HL-60 (cell line): ENCODE data around the gene EMC6.

Experiments used
- DNase-seq, 2 experiments: peaks; one replicate each; pipeline ENCODE4 v3.0.0-alpha.2; 2010 to 2020; ENCODE audit warnings: low read depth in 1 of 2, low spot score in 1 of 2
- H3K27ac ChIP-seq: fragments of 250-450 bp; sonication (Bioruptor Pico); replicated peaks from 2 replicates; pipeline ENCODE4 v1.5.1; 2020; ENCODE audit warnings: mild to moderate bottlenecking, moderate library complexity
- H3K27me3 ChIP-seq: fragments of 250-450 bp; sonication (Bioruptor Pico); 2 replicates; pipeline ENCODE4 v1.5.1; 2021; ENCODE audit warnings: mild to moderate bottlenecking, moderate library complexity; ENCODE audit not compliant: insufficient read depth, poor library complexity, severe bottlenecking
- H3K4me3 ChIP-seq: replicated peaks from 2 replicates; pipeline ENCODE4 v1.5.1; 2011; ENCODE audit warnings: mild to moderate bottlenecking, control low read depth, low read length; ENCODE audit not compliant: insufficient read depth
- GABPA ChIP-seq: IDR thresholded peaks from 2 replicates; pipeline ENCODE4 v1.6.1; 2012; ENCODE audit warnings: low read depth
- POLR2AphosphoS5 ChIP-seq: IDR thresholded peaks from 2 replicates; pipeline ENCODE4 v1.6.1; 2012; ENCODE audit warnings: low read depth
- SPI1 ChIP-seq: IDR thresholded peaks from 2 replicates; pipeline ENCODE4 v1.6.1; 2012; ENCODE audit warnings: low read depth, mild to moderate bottlenecking, borderline replicate concordance
- TF ChIP-seq, protein P1 (sequence below): IDR thresholded peaks from one replicate; pipeline ENCODE4 v1.5.1; 2011; ENCODE audit warnings: low read length, control low read depth, inconsistent platforms; ENCODE audit not compliant: insufficient read depth
- TF ChIP-seq, protein P2 (sequence below): IDR thresholded peaks from 2 replicates; pipeline ENCODE4 v1.6.1; 2012; ENCODE audit warnings: low read depth; ENCODE audit not compliant: insufficient replicate concordance

EMC6 gene

DNA sequence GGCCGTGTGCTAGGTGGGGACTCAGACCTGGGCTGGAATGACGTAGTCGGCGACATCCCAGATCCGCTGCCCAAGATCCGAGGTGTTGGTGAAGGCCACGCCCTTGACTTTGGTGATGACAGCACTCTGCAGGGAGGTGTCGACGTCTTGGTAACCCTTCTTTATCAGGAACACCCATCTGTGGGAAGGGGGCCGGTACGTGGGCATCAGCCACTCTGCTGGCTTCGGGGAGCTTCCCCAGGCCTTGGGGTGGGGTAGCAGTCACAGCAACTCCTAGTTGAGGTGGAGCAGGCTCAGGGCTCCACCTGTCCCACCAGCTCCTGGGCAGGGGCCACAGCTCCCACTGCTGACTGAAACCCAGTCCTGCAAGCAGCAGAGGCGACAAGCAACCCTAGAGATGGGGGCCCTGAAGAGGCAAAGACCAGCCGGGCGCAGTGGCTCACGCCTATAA is 23.0 kb downstream of the EMC6 start:
- no peak overlapping the region for H3K27ac ChIP-seq
- H3K4me3 ChIP-seq, result no peak overlapping the region
- TF ChIP-seq, protein P1, sequence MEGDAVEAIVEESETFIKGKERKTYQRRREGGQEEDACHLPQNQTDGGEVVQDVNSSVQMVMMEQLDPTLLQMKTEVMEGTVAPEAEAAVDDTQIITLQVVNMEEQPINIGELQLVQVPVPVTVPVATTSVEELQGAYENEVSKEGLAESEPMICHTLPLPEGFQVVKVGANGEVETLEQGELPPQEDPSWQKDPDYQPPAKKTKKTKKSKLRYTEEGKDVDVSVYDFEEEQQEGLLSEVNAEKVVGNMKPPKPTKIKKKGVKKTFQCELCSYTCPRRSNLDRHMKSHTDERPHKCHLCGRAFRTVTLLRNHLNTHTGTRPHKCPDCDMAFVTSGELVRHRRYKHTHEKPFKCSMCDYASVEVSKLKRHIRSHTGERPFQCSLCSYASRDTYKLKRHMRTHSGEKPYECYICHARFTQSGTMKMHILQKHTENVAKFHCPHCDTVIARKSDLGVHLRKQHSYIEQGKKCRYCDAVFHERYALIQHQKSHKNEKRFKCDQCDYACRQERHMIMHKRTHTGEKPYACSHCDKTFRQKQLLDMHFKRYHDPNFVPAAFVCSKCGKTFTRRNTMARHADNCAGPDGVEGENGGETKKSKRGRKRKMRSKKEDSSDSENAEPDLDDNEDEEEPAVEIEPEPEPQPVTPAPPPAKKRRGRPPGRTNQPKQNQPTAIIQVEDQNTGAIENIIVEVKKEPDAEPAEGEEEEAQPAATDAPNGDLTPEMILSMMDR, result no peak
- TF ChIP-seq, protein P2, sequence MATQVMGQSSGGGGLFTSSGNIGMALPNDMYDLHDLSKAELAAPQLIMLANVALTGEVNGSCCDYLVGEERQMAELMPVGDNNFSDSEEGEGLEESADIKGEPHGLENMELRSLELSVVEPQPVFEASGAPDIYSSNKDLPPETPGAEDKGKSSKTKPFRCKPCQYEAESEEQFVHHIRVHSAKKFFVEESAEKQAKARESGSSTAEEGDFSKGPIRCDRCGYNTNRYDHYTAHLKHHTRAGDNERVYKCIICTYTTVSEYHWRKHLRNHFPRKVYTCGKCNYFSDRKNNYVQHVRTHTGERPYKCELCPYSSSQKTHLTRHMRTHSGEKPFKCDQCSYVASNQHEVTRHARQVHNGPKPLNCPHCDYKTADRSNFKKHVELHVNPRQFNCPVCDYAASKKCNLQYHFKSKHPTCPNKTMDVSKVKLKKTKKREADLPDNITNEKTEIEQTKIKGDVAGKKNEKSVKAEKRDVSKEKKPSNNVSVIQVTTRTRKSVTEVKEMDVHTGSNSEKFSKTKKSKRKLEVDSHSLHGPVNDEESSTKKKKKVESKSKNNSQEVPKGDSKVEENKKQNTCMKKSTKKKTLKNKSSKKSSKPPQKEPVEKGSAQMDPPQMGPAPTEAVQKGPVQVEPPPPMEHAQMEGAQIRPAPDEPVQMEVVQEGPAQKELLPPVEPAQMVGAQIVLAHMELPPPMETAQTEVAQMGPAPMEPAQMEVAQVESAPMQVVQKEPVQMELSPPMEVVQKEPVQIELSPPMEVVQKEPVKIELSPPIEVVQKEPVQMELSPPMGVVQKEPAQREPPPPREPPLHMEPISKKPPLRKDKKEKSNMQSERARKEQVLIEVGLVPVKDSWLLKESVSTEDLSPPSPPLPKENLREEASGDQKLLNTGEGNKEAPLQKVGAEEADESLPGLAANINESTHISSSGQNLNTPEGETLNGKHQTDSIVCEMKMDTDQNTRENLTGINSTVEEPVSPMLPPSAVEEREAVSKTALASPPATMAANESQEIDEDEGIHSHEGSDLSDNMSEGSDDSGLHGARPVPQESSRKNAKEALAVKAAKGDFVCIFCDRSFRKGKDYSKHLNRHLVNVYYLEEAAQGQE, result no peak
- TF ChIP-seq POLR2AphosphoS5 (no peak), GABPA (no peak), SPI1 (no peak)
- DNase-seq, result no peak
- no peaks in the 10 kb centered on the region for H3K27me3 ChIP-seq

- Histone ChIP-seq H3K27ac (no peak overlapping the region), H3K27me3 (no peaks in the 10 kb centered on the region), H3K4me3 (no peak overlapping the region)
- no peak for DNase-seq
- TF ChIP-seq SPI1, result no peak
Measured at GRCh38 chr17:3692346-3692745, 23.7 kb downstream of the EMC6 start.

DNA sequence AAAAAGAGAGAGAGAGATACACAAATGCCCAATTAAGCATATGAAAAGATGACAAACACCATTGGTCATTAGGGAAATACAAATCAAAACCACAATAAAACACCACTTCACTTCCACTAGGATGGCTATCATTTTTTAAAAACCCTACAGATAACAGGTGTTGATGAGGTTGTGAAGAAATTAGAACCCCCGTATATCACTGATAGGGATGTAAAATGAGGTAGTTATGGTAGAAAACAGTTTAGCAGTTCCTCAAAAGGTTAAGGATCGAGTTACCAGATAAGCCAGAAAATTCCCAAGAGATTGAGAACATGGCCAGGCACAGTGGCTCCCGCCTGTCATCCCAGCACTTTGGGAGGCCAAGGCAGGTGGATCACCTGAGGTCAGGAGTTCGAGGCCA is 24.5 kb downstream of the EMC6 start:
- no peak overlapping the region for H3K27ac ChIP-seq
- H3K4me3 ChIP-seq, result no peak overlapping the region
- TF ChIP-seq POLR2AphosphoS5, result no peak
- TF ChIP-seq, protein P2, result no peak
- TF ChIP-seq, protein P1, result no peak
- TF ChIP-seq GABPA, result no peak
- no peak for TF ChIP-seq SPI1
- H3K27me3 ChIP-seq, result no peaks in the 10 kb centered on the region
- no peak for DNase-seq

DNA sequence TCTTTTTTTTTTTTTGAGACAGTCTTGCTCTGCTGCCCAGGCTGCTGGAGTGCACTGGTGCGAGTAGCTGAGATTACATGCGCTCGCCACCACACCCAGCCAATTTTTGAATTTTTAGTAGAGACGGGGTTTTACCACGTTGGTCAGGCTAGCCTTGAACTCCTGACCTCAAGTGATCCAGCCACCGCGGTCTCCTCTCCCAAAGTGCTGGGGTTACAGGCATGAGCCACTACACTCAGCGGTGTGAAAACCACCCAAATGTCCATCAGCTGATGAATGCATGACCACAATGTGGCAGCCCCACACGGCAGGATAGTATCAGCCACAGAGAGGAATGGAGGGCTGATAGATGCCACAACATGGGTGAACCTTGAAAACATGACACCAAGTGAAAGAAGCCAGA is 25.2 kb downstream of the EMC6 start:
- H3K4me3 ChIP-seq, result no peak overlapping the region

More for the DNA sequence above, 25.2 kb downstream of the EMC6 start:
- no peak for DNase-seq
- Histone ChIP-seq H3K27me3 (no peaks in the 10 kb centered on the region), H3K27ac (no peak overlapping the region)
- TF ChIP-seq SPI1 (no peak), GABPA (no peak), POLR2AphosphoS5 (no peak)
- TF ChIP-seq, protein P1, result no peak
- TF ChIP-seq, protein P2, result no peak
